Adrenal gland (tissue), 5 donors: ENCODE results near the gene NPRL2.

Experiments
- CTCF ChIP-seq, 6 experiments: fragments of 450-650 bp in 4 of 6; fragments of 200-600 bp in 2 of 6; sonication (generic) in 1 of 6; IDR thresholded peaks; 1 replicate in 5 of 6; 2 replicates in 1 of 6; pipeline versions ENCODE4 v1.5.1 to v1.8.0; 2016 to 2021; ENCODE audit warnings: antibody characterized with exemption in 6 of 6, mild to moderate bottlenecking in 2 of 6, moderate library complexity in 1 of 6
- POLR2A ChIP-seq, 2 donors: fragments of 450-650 bp; IDR thresholded peaks; one replicate each; pipeline ENCODE4 v1.6.1; 2017; ENCODE audit warnings: antibody characterized with exemption in 2 of 2, mild to moderate bottlenecking in 2 of 2, moderate library complexity in 1 of 2
- donor health status: DM: no; HTN: no; CAD: no.

- TF ChIP-seq CTCF (IDR thresholded peaks at IDR 0.05) (no peak), POLR2A (IDR thresholded peaks at IDR 0.05) (no peak)
These were observed 38.3 kb upstream of the NPRL2 start for GRCh38 chr3:50388720-50389413.
